Stimulated activated CD4-positive, alpha-beta T cell treated with anti-CD3 and anti-CD28 coated beads, TNF-alpha, amount 100 ng/mL, for 4 hours (primary cell): ENCODE results near the gene SPAG16.
"Not testable (repeated sequence)": the region's sequence is repeated elsewhere in the genome, so short reads cannot be mapped to it uniquely, and the experiment has no call there.

ENCODE experiments used
- DNase-seq, 3 experiments: peaks; one replicate each; pipeline ENCODE4 v3.0.0-alpha.2; 2020; ENCODE audit warnings: low read depth in 3 of 3

The SPAG16 gene

GRCh38 chr2:213271947-213272346 is 12.3 kb upstream of the SPAG16 start:
- DNase-seq, result no peak

GRCh38 chr2:213274143-213274542 is 10.1 kb upstream of the SPAG16 start:
- no peak for DNase-seq

- DNase-seq, result no peak
Measured at GRCh38 chr2:213275265-213275664, 9.0 kb upstream of the SPAG16 start.

GRCh38 chr2:213277134-213277533 is 7.1 kb upstream of the SPAG16 start:
- not testable (repeated sequence) for DNase-seq

GRCh38 chr2:213279116-213279620 is 5.1 kb upstream of the SPAG16 start:
- DNase-seq, result no peak

GRCh38 chr2:213279971-213280370 is 4.3 kb upstream of the SPAG16 start:
- DNase-seq, result no peak

- DNase-seq, result no peak
Measured at GRCh38 chr2:213281156-213281555, 3.1 kb upstream of the SPAG16 start.

- DNase-seq, result no peak
Measured at GRCh38 chr2:213285404-213285803, 1.1 kb downstream of the SPAG16 start.

GRCh38 chr2:213286161-213286560 is 1.9 kb downstream of the SPAG16 start:
- DNase-seq, result no peak

- no peak for DNase-seq
Measured at GRCh38 chr2:213288913-213289700, 4.8 kb downstream of the SPAG16 start.

- no peak for DNase-seq
Measured at GRCh38 chr2:213290501-213290900, 6.2 kb downstream of the SPAG16 start.

GRCh38 chr2:213296270-213296669 is 12.0 kb downstream of the SPAG16 start:
- no peak for DNase-seq

- no peak for DNase-seq
Measured at GRCh38 chr2:213306316-213306942, 22.2 kb downstream of the SPAG16 start.

- no peak for DNase-seq
Measured at GRCh38 chr2:213315168-213315876, 31.1 kb downstream of the SPAG16 start.

GRCh38 chr2:213316001-213316735 is 31.9 kb downstream of the SPAG16 start:
- DNase-seq, result no peak

- DNase-seq, result no peak
Measured at GRCh38 chr2:213317929-213318328, 33.7 kb downstream of the SPAG16 start.

- DNase-seq, result no peak
Measured at GRCh38 chr2:213320604-213321003, 36.3 kb downstream of the SPAG16 start.

- DNase-seq, result no peak
Measured at GRCh38 chr2:213336253-213336770, 52.0 kb downstream of the SPAG16 start.

- DNase-seq, result no peak
Measured at GRCh38 chr2:213353419-213353818, 69.2 kb downstream of the SPAG16 start.

- no peak for DNase-seq
Measured at GRCh38 chr2:213376644-213377043, 92.4 kb downstream of the SPAG16 start.

GRCh38 chr2:213407027-213407426 is 122.8 kb downstream of the SPAG16 start:
- DNase-seq, result not testable (repeated sequence)
